NCI-H2227 (cell line): Measurements from ENCODE around the gene SLC2A11.
A peak's percentile ranks its signal among the peaks of the same experiment; 100 is the strongest.
"Not testable (repeated sequence)": the region's sequence is repeated elsewhere in the genome, so short reads cannot be mapped to it uniquely, and the experiment has no call there.

ENCODE experiments used
- DNase-seq: peaks from one replicate; lab custom pipeline; 2025; ENCODE audit not compliant: unreplicated experiment; lab: John Stamatoyannopoulos, UW

Gene SLC2A11

DNA sequence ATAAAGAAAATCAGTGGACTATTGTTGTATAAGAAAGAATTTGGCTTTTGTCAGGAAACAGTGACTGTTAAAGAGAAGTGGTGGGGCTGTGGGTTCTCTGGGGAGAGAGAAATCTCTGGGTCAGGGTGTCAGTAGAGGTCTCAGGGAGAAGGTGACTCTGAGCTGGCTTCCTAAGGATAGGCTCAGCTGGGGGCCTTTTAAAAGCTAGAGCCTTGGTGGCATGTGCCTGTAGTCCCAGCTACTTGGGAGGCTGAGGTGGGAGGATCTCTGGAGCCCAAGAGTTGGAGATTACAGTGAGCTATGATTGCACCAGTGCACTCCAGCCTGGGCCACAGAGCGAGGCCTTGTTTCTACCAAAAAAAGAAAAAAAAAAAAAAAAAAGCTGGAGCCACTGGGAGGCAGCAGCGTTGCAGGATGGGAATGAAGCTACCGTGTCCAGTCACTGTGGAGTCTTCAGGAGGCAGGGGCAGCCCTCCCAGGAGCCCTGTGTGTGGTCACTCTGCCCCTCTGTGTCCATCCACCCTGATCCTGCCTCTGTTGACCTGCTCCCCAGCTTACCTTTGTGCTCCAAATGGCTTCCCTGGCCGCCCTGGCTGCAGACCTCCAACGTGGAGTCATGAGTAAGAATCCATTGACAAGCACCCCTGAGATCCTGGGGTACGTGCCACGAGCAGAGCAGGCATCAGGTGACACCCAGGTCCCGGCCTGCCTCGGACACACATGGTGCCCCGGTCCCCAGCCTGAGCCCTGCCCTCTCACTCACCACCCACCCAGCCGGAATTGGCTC, 31.1 kb downstream of the SLC2A11 start:
- no peak for DNase-seq

DNA sequence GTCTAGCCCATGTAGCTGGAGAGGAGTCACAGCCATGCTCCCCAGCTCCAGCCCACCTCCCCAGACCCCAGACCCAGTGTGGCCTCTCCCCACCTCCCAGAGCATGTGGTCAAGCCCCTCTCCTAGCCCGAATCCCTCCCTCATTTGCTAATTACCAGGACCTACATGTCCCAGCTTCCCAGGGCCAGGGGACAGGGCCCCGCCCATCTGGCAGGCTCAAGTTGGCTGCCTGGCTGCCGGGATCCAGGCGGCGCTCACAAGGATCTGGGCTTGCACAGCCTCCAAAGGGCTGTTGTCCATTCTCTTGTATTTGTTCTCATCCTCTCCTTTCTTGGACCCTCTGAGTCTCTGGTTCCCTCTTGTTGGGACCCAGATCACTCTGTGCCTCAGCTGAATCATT, 31.9 kb downstream of the SLC2A11 start:
- DNase-seq: no peak

DNA sequence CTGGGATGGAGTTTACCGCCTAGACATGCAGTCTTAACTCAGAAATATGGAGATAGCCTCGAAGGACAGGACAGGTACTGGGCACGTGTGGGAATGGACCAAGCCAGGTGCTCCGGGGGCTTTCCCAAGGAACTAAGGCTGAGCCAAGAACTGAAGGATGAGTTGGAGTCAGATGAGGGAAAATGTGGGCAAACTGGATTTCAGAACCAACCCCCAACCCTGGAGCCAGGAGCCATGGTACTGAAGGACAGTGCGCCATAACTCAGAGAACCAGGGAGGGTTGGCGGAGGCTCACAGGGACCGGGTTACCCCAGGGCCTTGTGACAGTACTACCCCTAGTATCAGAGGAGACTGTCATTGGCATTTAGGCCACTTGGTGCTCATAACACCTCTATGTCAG, 34.1 kb downstream of the SLC2A11 start:
- DNase-seq: no peak

DNA sequence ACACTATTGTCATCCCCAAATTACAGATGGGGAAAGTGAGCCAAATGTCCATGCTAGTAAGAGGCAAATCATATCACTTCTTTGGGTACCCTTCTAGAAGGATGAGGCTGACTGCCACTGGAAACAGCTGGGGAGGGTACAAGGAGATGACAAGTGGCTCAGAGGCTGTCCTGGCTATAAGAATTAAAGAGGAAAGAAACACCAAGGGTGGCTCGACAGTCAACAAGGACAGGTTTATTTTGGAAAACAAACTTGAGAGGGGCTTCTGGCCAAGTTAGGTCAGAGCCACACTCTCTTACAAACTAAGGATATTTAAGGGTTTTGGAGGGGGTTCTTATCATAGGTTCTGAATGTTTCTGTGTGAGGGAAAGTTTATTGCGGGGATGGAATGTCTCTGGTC, 34.5 kb downstream of the SLC2A11 start:
- no peak for DNase-seq

DNA sequence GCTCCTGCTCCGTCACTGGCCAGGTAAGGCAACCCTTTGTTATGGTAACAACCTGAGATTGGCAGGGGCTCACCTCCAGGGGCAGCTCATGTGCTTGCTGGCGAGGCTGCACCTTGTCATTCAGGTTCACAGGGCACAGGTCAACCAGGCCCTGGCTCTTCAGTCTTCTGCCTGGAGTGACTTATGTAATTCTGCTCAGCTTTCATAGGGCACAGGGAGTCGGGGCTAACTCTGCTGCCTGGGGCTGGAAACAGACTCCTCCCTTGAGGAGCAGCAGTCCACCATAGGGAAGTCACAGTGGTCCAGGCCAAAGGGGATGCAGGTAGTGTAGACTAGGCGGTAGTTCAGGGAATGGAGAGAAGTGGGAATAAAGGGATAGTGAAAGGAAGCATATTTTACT, 35.0 kb downstream of the SLC2A11 start:
- no peak for DNase-seq

DNA sequence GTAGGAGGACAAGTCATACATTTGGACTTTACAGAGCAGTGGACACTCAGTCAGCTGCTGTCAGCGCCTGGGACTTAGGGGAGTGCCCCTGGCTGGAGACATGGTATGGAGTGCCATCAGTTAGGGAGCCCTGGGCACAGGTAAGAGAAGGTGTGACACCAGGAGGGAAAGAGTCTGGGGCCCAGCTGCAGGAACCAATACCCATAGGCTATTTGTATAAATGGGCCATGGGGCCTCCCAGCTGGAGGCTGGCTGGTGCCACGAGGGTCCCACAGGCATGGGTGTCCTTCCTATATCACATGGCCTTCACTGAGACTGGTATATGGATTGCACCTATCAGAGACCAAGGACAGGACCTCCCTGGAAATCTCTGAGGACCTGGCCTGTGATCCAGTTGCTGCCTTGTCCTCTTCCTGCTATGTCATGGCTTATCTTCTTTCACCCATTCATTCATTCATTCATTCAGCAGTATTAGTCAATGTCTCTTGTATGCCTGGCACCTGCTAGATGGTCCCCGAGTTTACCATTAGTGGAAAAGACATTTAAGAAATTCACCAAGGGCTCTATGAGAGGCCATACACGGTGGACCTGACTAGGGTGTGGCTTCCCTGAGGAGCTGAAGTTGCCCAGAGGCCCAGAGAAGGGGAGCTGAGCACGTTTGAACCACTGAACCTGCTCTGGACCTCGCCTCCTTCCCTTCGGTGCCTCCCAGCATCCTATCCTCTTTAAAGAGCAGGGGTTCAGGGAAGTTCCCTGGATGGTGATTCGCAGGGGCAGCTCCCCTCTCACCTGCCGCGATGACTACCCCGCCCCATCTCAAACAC, 35.7 kb downstream of the SLC2A11 start:
- DNase-seq: no peak

DNA sequence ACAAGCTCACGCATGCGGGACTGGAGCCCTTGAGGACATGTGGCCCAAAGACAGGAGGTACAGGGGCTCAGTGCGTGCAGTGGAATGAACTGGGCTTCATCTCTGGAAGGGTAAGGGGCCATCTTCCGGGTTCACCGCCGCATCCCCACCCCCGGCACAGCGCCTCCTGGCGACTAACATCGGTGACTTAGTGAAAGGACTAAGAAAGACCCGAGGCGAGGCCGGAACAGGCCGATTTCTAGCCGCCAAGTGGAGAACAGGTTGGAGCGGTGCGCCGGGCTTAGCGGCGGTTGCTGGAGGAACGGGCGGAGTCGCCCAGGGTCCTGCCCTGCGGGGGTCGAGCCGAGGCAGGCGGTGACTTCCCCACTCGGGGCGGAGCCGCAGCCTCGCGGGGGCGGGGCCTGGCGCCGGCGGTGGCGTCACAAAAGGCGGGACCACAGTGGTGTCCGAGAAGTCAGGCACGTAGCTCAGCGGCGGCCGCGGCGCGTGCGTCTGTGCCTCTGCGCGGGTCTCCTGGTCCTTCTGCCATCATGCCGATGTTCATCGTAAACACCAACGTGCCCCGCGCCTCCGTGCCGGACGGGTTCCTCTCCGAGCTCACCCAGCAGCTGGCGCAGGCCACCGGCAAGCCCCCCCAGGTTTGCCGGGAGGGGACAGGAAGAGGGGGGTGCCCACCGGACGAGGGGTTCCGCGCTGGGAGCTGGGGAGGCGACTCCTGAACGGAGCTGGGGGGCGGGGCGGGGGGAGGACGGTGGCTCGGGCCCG, 36.5 kb downstream of the SLC2A11 start, which contains the start of gene MIF:
MIF (plus strand) TSS at position 439 of the 765 bp plus-strand sequence; CDS start at position 531, 92 bp downstream.
- DNase-seq: peak; percentile 94

DNA sequence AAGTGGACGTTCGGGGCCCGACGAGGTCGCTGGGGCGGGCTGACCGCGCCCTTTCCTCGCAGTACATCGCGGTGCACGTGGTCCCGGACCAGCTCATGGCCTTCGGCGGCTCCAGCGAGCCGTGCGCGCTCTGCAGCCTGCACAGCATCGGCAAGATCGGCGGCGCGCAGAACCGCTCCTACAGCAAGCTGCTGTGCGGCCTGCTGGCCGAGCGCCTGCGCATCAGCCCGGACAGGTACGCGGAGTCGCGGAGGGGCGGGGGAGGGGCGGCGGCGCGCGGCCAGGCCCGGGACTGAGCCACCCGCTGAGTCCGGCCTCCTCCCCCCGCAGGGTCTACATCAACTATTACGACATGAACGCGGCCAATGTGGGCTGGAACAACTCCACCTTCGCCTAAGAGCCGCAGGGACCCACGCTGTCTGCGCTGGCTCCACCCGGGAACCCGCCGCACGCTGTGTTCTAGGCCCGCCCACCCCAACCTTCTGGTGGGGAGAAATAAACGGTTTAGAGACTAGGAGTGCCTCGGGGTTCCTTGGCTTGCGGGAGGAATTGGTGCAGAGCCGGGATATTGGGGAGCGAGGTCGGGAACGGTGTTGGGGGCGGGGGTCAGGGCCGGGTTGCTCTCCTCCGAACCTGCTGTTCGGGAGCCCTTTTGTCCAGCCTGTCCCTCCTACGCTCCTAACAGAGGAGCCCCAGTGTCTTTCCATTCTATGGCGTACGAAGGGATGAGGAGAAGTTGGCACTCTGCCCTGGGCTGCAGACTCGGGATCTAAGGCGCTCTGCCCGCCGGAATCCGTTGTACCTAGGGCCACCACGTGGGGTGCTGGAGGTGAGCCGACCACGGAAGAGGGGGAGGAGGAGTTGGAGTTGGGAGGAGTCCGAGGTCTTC, 37.3 kb downstream of the SLC2A11 start:
- DNase-seq: peak; percentile 80

DNA sequence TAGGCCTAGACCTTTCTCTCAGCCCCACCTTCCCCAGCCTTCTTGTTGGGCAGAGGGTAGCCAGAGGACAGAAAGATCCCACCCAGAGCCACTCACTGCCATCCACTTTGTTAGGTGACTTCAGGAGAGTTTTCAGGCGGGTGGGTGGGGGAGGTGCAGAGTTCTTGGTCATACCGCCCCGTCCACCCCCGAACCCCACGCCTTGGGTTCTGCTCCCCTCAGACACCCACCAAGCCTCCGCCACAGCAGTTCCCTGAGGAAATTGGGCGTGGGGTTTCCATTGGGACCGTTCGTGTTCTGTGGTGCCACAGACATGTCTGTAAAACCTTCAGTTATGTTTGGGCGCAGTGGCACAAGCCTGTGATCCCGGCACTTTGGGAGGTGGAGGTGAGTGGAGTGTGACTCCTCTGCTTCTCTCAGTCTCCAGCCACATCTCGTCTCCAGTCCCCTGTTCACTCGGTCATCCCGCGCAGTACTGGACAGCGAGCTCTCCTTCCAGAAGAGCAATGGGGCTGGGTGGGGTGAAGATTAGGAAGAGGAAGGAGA, 38.0 kb downstream of the SLC2A11 start:
- DNase-seq: no peak

DNA sequence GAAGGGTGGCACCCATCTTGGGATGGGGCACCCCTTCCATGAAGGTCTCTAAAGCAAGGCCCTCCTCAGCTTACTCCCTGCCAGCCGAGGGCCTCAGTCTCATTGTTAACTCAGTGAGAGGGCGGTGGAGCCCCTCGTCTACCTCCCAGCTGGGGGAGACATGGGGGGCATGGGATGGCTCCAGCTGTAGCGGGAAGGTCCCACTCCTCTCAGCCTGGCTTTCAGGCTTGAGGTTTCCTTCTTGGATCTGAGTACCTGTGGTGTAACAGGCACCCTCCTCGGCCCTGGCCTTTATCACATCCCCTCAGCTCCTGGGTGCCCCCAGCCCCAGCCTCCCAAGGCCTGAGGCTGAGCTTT, 38.5 kb downstream of the SLC2A11 start:
- no peak for DNase-seq

DNA sequence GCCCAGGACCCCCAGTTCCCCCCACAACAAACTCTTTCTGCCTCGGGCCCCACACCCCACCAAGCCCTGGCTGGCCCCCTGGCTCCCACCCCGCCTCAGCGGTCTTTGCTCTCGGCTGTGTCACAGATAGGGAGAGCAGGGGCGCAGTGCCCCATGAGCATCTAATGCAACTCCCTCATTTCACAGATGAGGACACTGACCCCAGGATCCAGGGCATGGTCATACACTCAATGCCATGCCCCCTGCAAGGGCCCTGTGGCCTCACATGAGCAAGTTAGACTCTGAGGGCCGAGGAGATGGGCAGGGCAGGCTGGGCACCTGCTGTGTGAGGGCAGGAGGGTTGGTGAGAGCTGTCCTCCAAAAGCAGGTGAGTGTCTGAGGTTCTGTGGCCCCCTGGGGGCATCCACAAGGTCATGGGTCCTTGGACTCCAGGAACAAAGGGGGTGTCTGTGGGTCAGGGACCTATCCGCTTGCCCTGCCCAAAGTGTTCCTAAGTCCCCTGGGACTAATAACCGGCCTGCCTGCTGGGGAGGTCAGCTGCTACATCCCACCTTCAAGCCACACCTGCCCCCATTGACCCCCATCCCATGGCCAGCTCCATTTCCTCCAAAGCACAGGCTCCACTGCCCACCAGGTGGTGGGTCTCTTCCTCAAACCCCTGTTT, 39.0 kb downstream of the SLC2A11 start:
- no peak for DNase-seq

DNA sequence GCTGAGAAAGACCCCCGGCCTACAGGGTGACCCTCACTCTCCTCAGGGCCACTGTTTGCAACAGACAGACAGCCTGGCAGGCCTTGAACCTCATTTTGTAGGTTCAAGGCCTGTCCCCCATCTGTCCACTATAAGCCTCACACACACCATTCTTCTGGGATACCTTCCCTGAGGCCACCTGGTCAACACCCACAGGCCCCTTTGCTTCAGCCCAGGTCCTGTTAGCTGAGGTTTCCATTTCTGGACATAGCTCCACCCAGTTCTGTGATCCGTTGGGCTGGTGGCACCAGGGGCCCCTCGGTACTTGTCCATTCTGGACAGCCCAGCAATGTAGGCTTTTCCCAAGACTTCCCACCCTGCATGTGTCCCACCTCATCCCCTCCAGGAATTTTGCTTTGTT, 39.6 kb downstream of the SLC2A11 start:
- no peak for DNase-seq

DNA sequence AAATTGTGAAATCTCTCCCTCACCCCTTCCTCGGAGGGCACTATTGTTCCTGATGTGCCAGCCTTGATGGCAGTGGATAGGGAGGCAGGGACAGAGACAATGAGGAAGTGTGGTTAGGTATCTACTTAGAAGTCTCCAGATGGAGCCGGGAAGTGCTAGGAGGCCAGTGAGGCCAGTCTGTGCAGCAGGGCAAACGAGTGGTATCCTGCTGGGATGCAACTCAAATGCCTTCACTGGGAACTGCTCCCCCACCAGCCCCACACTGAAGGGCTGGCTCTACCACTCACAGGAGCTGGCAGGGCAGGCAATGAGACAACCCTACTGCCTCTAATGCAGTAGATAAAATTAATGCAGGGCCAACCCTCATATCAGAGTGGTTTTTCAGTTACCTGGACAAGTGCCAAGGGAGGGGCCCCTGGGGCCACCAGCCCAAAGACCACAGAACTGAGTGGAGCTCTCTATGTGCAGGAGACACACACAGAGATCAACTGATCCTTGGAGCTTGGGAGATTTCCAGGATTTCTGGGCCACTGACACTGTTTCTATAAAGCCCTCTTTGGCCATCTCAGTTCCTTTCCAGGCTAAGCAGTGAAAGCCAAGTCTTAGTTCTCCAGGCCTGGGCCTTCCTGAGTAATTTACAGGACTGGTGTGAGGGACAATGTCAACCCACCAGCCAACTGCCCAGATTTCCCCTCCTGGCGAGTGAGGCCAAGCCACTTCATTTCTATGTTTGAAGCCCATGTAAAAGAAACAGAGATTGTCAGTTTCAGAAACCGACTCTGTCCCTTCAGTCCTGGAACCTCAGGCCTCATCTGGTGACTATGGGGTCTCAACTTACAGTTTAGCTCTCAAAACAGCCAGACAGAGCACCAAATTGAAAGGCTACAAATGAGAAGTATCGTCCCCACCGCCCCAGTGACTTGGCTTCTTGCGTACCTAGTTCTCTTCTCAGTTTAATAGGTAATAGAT, 40.6 kb downstream of the SLC2A11 start:
- no peak for DNase-seq

DNA sequence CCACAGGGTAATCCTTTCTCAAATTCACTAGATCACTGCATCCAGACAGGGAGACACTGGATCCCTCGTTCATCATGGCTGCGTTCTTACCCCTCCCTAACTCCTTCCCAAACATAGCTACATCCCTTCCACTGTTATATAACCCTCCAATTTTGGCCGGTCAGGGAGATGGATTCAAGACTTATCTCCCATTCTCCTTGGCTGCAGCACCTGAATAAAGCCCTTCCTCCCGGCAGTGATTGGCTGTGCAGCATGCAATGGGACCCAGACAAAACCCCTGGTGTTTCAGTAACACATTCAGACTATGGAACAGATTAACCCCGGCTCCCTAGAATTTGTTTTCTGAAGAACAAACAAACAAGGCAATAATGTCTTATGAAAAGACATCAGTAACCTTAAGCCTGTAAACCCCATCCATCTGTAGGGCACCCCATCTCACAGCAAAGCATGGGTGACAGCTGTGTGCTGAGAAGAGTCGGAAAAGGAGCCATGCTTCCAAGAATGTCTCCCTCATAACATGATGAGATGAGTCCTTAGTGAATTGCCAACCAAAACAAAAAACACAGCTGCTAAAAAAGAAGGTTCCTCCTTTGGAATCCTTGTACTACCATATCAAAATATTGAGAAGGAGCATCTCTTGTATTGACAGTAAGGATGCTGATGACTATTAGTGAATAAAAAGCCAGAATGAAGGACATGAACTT, 41.5 kb downstream of the SLC2A11 start:
- no peak for DNase-seq

DNA sequence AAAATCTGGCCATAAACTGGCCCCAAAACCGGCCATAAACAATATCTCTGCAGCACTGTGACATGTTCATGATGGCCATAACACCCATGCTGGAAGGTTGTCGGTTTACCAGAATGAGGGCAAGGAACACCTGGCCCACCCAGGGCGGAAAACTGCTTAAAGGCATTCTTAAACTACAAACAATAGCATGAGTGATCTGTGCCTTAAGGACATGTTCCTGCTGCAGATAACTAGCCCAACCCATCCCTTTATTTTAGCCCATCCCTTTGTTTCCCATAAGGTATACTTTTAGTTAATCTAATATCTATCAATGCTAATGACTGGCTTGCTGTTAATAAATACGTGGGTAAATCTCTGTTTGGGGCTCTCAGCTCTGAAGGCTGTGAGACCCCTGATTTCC, 42.6 kb downstream of the SLC2A11 start:
- DNase-seq: not testable (repeated sequence)

DNA sequence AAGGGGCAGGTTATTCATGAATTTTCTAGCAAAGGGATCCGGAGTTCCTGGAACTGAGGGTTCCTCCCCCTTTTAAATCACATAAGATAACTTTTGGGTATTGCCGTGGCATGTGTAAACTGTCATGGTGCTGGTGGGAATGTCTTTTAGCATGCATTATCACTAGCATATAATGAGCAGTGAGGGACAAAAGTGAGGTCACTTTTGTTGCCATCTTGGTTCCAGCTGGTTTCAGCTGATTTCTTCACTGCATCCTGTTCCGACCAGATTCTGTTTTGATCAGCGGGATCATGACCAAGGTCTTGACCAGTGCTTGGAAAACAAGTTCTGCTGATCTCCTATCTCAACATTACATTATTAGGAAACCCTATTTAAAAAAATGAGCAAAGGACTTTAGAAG, 43.9 kb downstream of the SLC2A11 start:
- no peak for DNase-seq

DNA sequence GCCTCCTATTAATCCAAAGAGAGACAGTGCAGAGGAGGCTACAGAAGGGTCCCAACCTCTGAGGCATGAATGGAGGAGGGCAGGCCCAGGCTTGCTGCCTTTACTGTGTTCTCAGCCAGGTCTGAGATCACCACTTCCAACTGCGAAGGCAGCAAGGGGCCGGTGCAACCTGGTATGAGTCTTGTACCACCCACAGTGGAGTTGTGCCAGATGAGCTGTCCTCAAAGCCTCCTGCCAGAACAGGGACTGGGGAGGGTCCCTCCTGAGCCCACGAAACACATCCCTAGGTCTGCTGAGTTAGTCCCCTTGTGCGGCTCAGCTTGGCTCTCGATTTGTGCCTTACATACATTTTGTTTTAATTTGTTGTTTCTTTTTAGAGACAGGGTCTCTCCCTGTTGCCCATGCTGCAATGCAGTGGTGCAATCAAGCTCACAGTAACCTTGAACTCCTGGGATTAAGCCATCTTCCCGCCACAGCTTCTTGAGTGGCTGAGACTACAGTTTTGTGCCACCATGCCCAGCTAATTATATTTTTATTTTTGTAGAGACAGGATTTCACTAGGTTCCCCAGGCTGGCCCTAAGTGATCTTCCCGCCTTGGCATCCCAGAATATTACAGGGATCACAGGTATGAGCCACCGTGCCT, 45.8 kb downstream of the SLC2A11 start:
- no peak for DNase-seq
